HepG2 (cell line): Measurements from ENCODE around the gene GSDME. TPM values are rescaled to one million over a fixed set of nuclear protein-coding genes. Genes with fewer than 3 reads are reported as not detected.

ENCODE experiments used
- AHDC1 ChIP-seq: sonication (generic); formaldehyde crosslinking; IDR thresholded peaks from 2 replicates; pipeline ENCODE4 v1.5.1; 2020; ENCODE audit warnings: mild to moderate bottlenecking, missing genetic modification reagents, borderline replicate concordance
- AKAP8 ChIP-seq: sonication (generic); formaldehyde crosslinking; IDR thresholded peaks from 2 replicates; pipeline ENCODE4 v1.5.1; 2020; ENCODE audit warnings: mild to moderate bottlenecking, missing genetic modification reagents
- ATF1 ChIP-seq: IDR thresholded peaks from 2 replicates; pipeline ENCODE4 v1.6.1; 2016; ENCODE audit warnings: mild to moderate bottlenecking, control low read depth
- DNMT3B ChIP-seq: conservative IDR thresholded peaks from 2 replicates; pipeline ENCODE4 v1.6.1; 2016; ENCODE audit warnings: missing biosample characterization, control low read depth
- GABPA ChIP-seq, 2 experiments: IDR thresholded peaks; 2 replicates each; pipeline ENCODE4 v1.6.1; 2011 to 2016; ENCODE audit warnings: low read depth in 2 of 2, low read length in 1 of 2, missing biosample characterization in 1 of 2, missing genetic modification characterization in 1 of 2
- HNF1A ChIP-seq, 2 experiments: sonication (generic) in 1 of 2; formaldehyde crosslinking in 1 of 2; IDR thresholded peaks; 2 replicates each; pipeline versions ENCODE4 v1.4.0 to v1.6.1; 2016 to 2020; ENCODE audit warnings: borderline replicate concordance in 1 of 2, low read depth in 1 of 2, mild to moderate bottlenecking in 1 of 2, missing genetic modification reagents in 1 of 2
- SIX1 ChIP-seq: sonication (generic); formaldehyde crosslinking; IDR thresholded peaks from 2 replicates; pipeline ENCODE4 v1.4.0; 2020; ENCODE audit warnings: missing genetic modification reagents, borderline replicate concordance
- TIGD3 ChIP-seq: sonication (generic); formaldehyde crosslinking; IDR thresholded peaks from 2 replicates; pipeline ENCODE4 v1.5.1; 2020; ENCODE audit warnings: mild to moderate bottlenecking, missing genetic modification reagents, borderline replicate concordance
- ZBTB46 ChIP-seq: sonication (generic); formaldehyde crosslinking; IDR thresholded peaks from 2 replicates; pipeline ENCODE4 v1.4.0; 2020; ENCODE audit warnings: mild to moderate bottlenecking, missing genetic modification reagents, borderline replicate concordance
- ZMAT5 ChIP-seq: sonication (generic); formaldehyde crosslinking; IDR thresholded peaks from 2 replicates; pipeline ENCODE4 v1.5.0; 2020; ENCODE audit warnings: mild to moderate bottlenecking, low read depth, missing genetic modification reagents, borderline replicate concordance
- ZNF414 ChIP-seq: sonication (generic); formaldehyde crosslinking; IDR thresholded peaks from 2 replicates; pipeline ENCODE4 v1.5.0; 2020; ENCODE audit warnings: missing genetic modification reagents
- ZNF562 ChIP-seq: sonication (generic); formaldehyde crosslinking; IDR thresholded peaks from 2 replicates; pipeline ENCODE4 v1.8.0; 2022; ENCODE audit warnings: missing genetic modification reagents, borderline replicate concordance
- polyA plus RNA-seq, 8 experiments: library from polyadenylated mRNA; depleted of rRNA in 3 of 8; stranded (reverse) in 7 of 8; unstranded in 1 of 8; fragments of >200 nt; fragmentation: Illumina TruSeq in 4 of 8; extraction: Trizol in 4 of 8; gene quantifications; 2 replicates each; pipeline versions ENCODE4 v1.2.1 to v1.2.3, GENCODE V29; 2011 to 2016; ENCODE audit warnings: low read depth in 4 of 8, missing spikeins in 1 of 8, mixed read lengths in 1 of 8; ENCODE audit not compliant: insufficient read depth in 1 of 8
- total RNA-seq, 5 experiments: library from RNA; depleted of rRNA; stranded (reverse); fragments of >200 nt; fragmentation: Illumina TruSeq; extraction: Trizol; gene quantifications; 2 replicates each; pipeline ENCODE4 v1.2.3, GENCODE V29; 2016; ENCODE audit warnings: low read depth in 1 of 5

Gene GSDME
- total and polyA plus RNA-seq, 2 of the 13 experiments (the other 11 are each of a cell fraction or from before 2014, with no cell fraction given) = 19.2 to 28.2 TPM

- TF ChIP-seq HNF1A (IDR thresholded peaks at IDR 0.05; ENCODE audit: low read depth) (no peak), HNF1A (CRISPR knock-in tag; IDR thresholded peaks at IDR 0.05; ENCODE audit: borderline replicate concordance) (no peak), TIGD3 (CRISPR knock-in tag) (no peak), SIX1 (CRISPR knock-in tag) (peak; percentile 65; the same call in 1 of the 2 replicates), AKAP8 (no peak), AHDC1 (peak; percentile 75; the same call in 1 of the 2 replicates), ZBTB46 (CRISPR knock-in tag) (no peak), GABPA (IDR thresholded peaks at IDR 0.05; ENCODE audit: low read depth, low read length) (no peak), GABPA (CRISPR knock-in tag; IDR thresholded peaks at IDR 0.05; ENCODE audit: low read depth) (peak; percentile 40), DNMT3B (CRISPR knock-in tag) (no peak), ZNF414 (CRISPR knock-in tag) (no peak), ZNF562 (CRISPR knock-in tag) (no peak), ATF1 (CRISPR knock-in tag) (no peak), ZMAT5 (CRISPR knock-in tag) (no peak)
Observed at GRCh38 chr7:24755541-24756407, 1.5 kb downstream of the GSDME start (continued).
